Urinary bladder (tissue), 4 donors: ENCODE measurements around the gene DBH. TPM values are rescaled to one million over a fixed set of nuclear protein-coding genes. Genes with fewer than 3 reads are reported as not detected.

ENCODE experiments used
- DNase-seq: peaks from one replicate; pipeline ENCODE4 v3.0.0-alpha.2; 2015; ENCODE audit errors: extremely low spot score
- H3K27ac ChIP-seq: one replicate; pipeline ENCODE4 v1.5.1; 2013; ENCODE audit warnings: low read depth, mild to moderate bottlenecking, moderate library complexity
- H3K36me3 ChIP-seq: one replicate; pipeline ENCODE4 v1.6.1; 2013; ENCODE audit warnings: mild to moderate bottlenecking, moderate library complexity; ENCODE audit not compliant: insufficient read depth
- H3K4me1 ChIP-seq: one replicate; pipeline ENCODE4 v1.6.1; 2013; ENCODE audit warnings: mild to moderate bottlenecking, moderate library complexity; ENCODE audit not compliant: insufficient read depth
- H3K4me3 ChIP-seq: one replicate; pipeline ENCODE4 v1.5.1; 2013; ENCODE audit warnings: low read depth, low read length
- WGBS: extraction: QIAGEN DNeasy Blood & Tissue Kit; methylation state at CpG from one replicate; pipeline ENCODE4 v1.1.7; 2013; 5-methylcytosine and 5-hydroxymethylcytosine counted together
- polyA plus RNA-seq: library from polyadenylated mRNA; stranded (reverse); fragments of 200-250 nt; gene quantifications from one replicate; pipeline ENCODE4 v1.2.3, GENCODE V29; 2013
- total RNA-seq: library from RNA; depleted of rRNA; stranded (reverse); fragments of >200 nt; gene quantifications from one replicate; pipeline ENCODE4 v1.2.3, GENCODE V29; 2014
- donor health status: healthy with polysubstance abuse.
- donor health status: healthy.

Gene DBH
- total and polyA plus RNA-seq, 2 donors = 0.79 to 0.98 TPM

GRCh38 chr9:133598978-133599377, 37.2 kb upstream of the DBH start:
- H3K4me1 ChIP-seq = no peaks in the 10 kb centered on the region
- no peak overlapping the region for H3K4me3 ChIP-seq
- DNase-seq = no peak
- no peak overlapping the region for H3K27ac ChIP-seq
- 79% methylated on average over 7 of the region's 7 CpGs for WGBS
- no peaks in the 10 kb centered on the region for H3K36me3 ChIP-seq

- Histone ChIP-seq H3K4me3 (no peak overlapping the region), H3K36me3 (no peaks in the 10 kb centered on the region), H3K4me1 (no peaks in the 10 kb centered on the region), H3K27ac (no peak overlapping the region)
- 96% methylated on average over 6 of the region's 6 CpGs for WGBS
- no peak for DNase-seq
Observed at GRCh38 chr9:133599470-133600173, 36.5 kb upstream of the DBH start.

GRCh38 chr9:133600739-133601138, 35.4 kb upstream of the DBH start:
- H3K4me1 ChIP-seq = no peaks in the 10 kb centered on the region
- no peak overlapping the region for H3K27ac ChIP-seq
- no peak for DNase-seq
- 50% methylated on average over 7 of the region's 7 CpGs for WGBS
- H3K36me3 ChIP-seq = no peaks in the 10 kb centered on the region
- H3K4me3 ChIP-seq = no peak overlapping the region

GRCh38 chr9:133601746-133602145, 34.4 kb upstream of the DBH start:
- no peak overlapping the region for H3K27ac ChIP-seq
- H3K36me3 ChIP-seq = no peaks in the 10 kb centered on the region
- H3K4me3 ChIP-seq = no peak overlapping the region
- no peak for DNase-seq
- no peaks in the 10 kb centered on the region for H3K4me1 ChIP-seq
- WGBS = 80% methylated on average over 10 of the region's 10 CpGs

GRCh38 chr9:133602277-133602676, 33.9 kb upstream of the DBH start:
- Histone ChIP-seq H3K36me3 (no peaks in the 10 kb centered on the region), H3K4me1 (no peaks in the 10 kb centered on the region), H3K4me3 (no peak overlapping the region), H3K27ac (no peak overlapping the region)
- WGBS = 49% methylated on average over 10 of the region's 10 CpGs
- DNase-seq = no peak

- H3K4me1 ChIP-seq = no peaks in the 10 kb centered on the region
- no peak overlapping the region for H3K27ac ChIP-seq
- WGBS = 46% methylated on average over 14 of the region's 14 CpGs
- no peaks in the 10 kb centered on the region for H3K36me3 ChIP-seq
- DNase-seq = no peak
- no peak overlapping the region for H3K4me3 ChIP-seq
Observed at GRCh38 chr9:133603135-133603927, 32.8 kb upstream of the DBH start.

- Histone ChIP-seq H3K4me1 (no peaks in the 10 kb centered on the region), H3K4me3 (no peak overlapping the region), H3K27ac (no peak overlapping the region), H3K36me3 (no peaks in the 10 kb centered on the region)
- 49% methylated on average over 5 of the region's 5 CpGs for WGBS
- DNase-seq = no peak
Observed at GRCh38 chr9:133604214-133604613, 31.9 kb upstream of the DBH start.

- H3K4me3 ChIP-seq = no peak overlapping the region
- DNase-seq = no peak
- H3K36me3 ChIP-seq = no peaks in the 10 kb centered on the region
- no peaks in the 10 kb centered on the region for H3K4me1 ChIP-seq
- 62% methylated on average over 14 of the region's 14 CpGs for WGBS
- no peak overlapping the region for H3K27ac ChIP-seq
Observed at GRCh38 chr9:133604856-133605255, 31.3 kb upstream of the DBH start.

GRCh38 chr9:133605446-133605845, 30.7 kb upstream of the DBH start:
- Histone ChIP-seq H3K36me3 (no peaks in the 10 kb centered on the region), H3K27ac (no peak overlapping the region), H3K4me1 (no peaks in the 10 kb centered on the region), H3K4me3 (no peak overlapping the region)
- WGBS = 88% methylated on average over 17 of the region's 17 CpGs
- DNase-seq = no peak

GRCh38 chr9:133605856-133606707, 30.1 kb upstream of the DBH start:
- 51% methylated on average over 16 of the region's 16 CpGs for WGBS
- H3K4me1 ChIP-seq = no peaks in the 10 kb centered on the region
- H3K4me3 ChIP-seq = no peak overlapping the region
- DNase-seq = no peak
- no peaks in the 10 kb centered on the region for H3K36me3 ChIP-seq
- H3K27ac ChIP-seq = no peak overlapping the region

GRCh38 chr9:133606708-133607025, 29.5 kb upstream of the DBH start:
- H3K27ac ChIP-seq = no peak overlapping the region
- H3K36me3 ChIP-seq = no peaks in the 10 kb centered on the region
- H3K4me1 ChIP-seq = no peaks in the 10 kb centered on the region
- DNase-seq = no peak
- 56% methylated on average over 8 of the region's 8 CpGs for WGBS
- H3K4me3 ChIP-seq = no peak overlapping the region

- Histone ChIP-seq H3K4me1 (no peaks in the 10 kb centered on the region), H3K36me3 (no peaks in the 10 kb centered on the region), H3K4me3 (no peak overlapping the region), H3K27ac (no peak overlapping the region)
- DNase-seq = no peak
- 43% methylated on average over 7 of the region's 7 CpGs for WGBS
Observed at GRCh38 chr9:133607381-133607780, 28.8 kb upstream of the DBH start.

- WGBS = 84% methylated on average over 8 of the region's 8 CpGs
- no peak overlapping the region for H3K27ac ChIP-seq
- H3K4me1 ChIP-seq = no peaks in the 10 kb centered on the region
- DNase-seq = no peak
- no peak overlapping the region for H3K4me3 ChIP-seq
- no peaks in the 10 kb centered on the region for H3K36me3 ChIP-seq
Observed at GRCh38 chr9:133607976-133608375, 28.2 kb upstream of the DBH start.

- 86% methylated on average over 7 of the region's 7 CpGs for WGBS
- Histone ChIP-seq H3K4me3 (no peak overlapping the region), H3K36me3 (no peaks in the 10 kb centered on the region), H3K27ac (no peak overlapping the region), H3K4me1 (no peaks in the 10 kb centered on the region)
- DNase-seq = no peak
Observed at GRCh38 chr9:133608382-133608781, 27.8 kb upstream of the DBH start.
